Panc1 (cell line): Measurements from ENCODE around the gene IPO4. TPM values are rescaled to one million over a fixed set of nuclear protein-coding genes. Genes with fewer than 3 reads are reported as not detected.

Experiments used
- ATAC-seq: fragments of 200-7000 bp; cut with Tn5 transposase; 2 replicates; pipeline ENCODE4 v1.9.1; 2020; ENCODE audit warnings: mild to moderate bottlenecking, moderate library complexity
- BruUV-seq: library from RNA; stranded (reverse); fragments of 400-500 nt; replicated peaks from 2 replicates; lab custom pipeline; 2021; lab: Mats Ljungman, UMichigan
- CTCF ChIA-PET: fragments of 300-600 bp; sonication (Branson Sonifier 250); formaldehyde crosslinking; loops from one replicate; lab custom pipeline; 2022; ENCODE audit warnings: antibody characterized with exemption; lab: Charles Lee
- POLR2A ChIA-PET: fragments of 300-600 bp; sonication (Branson Sonifier 250); formaldehyde crosslinking; loops from one replicate; lab custom pipeline; 2022; ENCODE audit warnings: antibody characterized with exemption; lab: Charles Lee
- DNase-seq: peaks from one replicate; pipeline ENCODE4 v3.0.0-alpha.2; 2010; ENCODE audit warnings: low read depth, low spot score
- H3K27ac ChIP-seq: 2 replicates; pipeline ENCODE4 v1.5.1; 2011; ENCODE audit warnings: mild to moderate bottlenecking, low read length, inconsistent platforms
- H3K27me3 ChIP-seq: fragments of 200-500 bp; sonication (Bioruptor generic); 2 replicates; pipeline ENCODE4 v1.6.0; 2014; ENCODE audit warnings: low read length, inconsistent platforms; ENCODE audit not compliant: control insufficient read depth, insufficient read depth
- H3K36me3 ChIP-seq: fragments of 200-500 bp; sonication (Bioruptor generic); 2 replicates; pipeline ENCODE4 v1.5.1; 2014; ENCODE audit warnings: inconsistent platforms, mild to moderate bottlenecking, low read length, moderate library complexity; ENCODE audit not compliant: control insufficient read depth, insufficient read depth
- H3K4me1 ChIP-seq: 2 replicates; pipeline ENCODE4 v1.5.1; 2011; ENCODE audit warnings: inconsistent platforms, mild to moderate bottlenecking, low read length, moderate library complexity; ENCODE audit not compliant: control insufficient read depth, insufficient read depth
- H3K4me3 ChIP-seq, 2 experiments: 2 replicates each; pipeline ENCODE4 v1.5.1; 2011 to 2012; ENCODE audit warnings: low read depth in 2 of 2, low read length in 2 of 2, mild to moderate bottlenecking in 2 of 2, inconsistent platforms in 1 of 2, moderate library complexity in 1 of 2
- H3K9me3 ChIP-seq: fragments of 200-500 bp; sonication (Bioruptor generic); 2 replicates; pipeline ENCODE4 v1.5.1; 2014; ENCODE audit warnings: low read depth, mild to moderate bottlenecking, inconsistent platforms, low read length, moderate library complexity; ENCODE audit not compliant: control insufficient read depth, insufficient read depth
- CTCF ChIP-seq: fragments of 450-650 bp; IDR thresholded peaks from 2 replicates; pipeline ENCODE4 v1.5.1; 2017; ENCODE audit warnings: mild to moderate bottlenecking
- POLR2AphosphoS5 ChIP-seq: IDR thresholded peaks from 2 replicates; pipeline ENCODE4 v1.6.1; 2012; ENCODE audit warnings: mild to moderate bottlenecking, low read depth, low read length, moderate library complexity
- REST ChIP-seq, 2 experiments: IDR thresholded peaks; 2 replicates each; pipeline ENCODE4 v1.6.1; 2011 to 2012; ENCODE audit warnings: low read depth in 2 of 2, control low read depth in 1 of 2, low read length in 1 of 2, mild to moderate bottlenecking in 1 of 2, moderate library complexity in 1 of 2; ENCODE audit not compliant: insufficient read depth in 1 of 2
- SIN3A ChIP-seq: IDR thresholded peaks from 2 replicates; pipeline ENCODE4 v1.6.1; 2012; ENCODE audit warnings: low read depth, mild to moderate bottlenecking, low read length, moderate library complexity, borderline replicate concordance; ENCODE audit not compliant: insufficient read depth
- TCF7L2 ChIP-seq: IDR thresholded peaks from 2 replicates; pipeline ENCODE4 v1.6.1; 2011; ENCODE audit warnings: mild to moderate bottlenecking, low read depth, low read length, inconsistent platforms
- in situ Hi-C: cut with HindIII; loops from 2 replicates; pipeline ENCODE4 v1.10.0; 2016; ENCODE audit warnings: low sequenced_read_pairs, low pct_unique_long_range_greater_than_20kb
- intact Hi-C: fragments of 100-400 bp; cut with micrococcal nuclease; formaldehyde crosslinking; loops from one replicate; pipeline ENCODE4 v1.10.0; 2022; ENCODE audit not compliant: unreplicated experiment
- total RNA-seq: library from RNA; stranded (reverse); gene quantifications from one replicate; pipeline ENCODE4 v1.2.1, GENCODE V29; 2021; ENCODE audit not compliant: unreplicated experiment

IPO4 gene
- total RNA-seq, 1 experiment from 2014 or later, result 103 TPM

GRCh38 chr14:24150061-24150460 lies 38.6 kb downstream of the IPO4 start:
- Histone ChIP-seq H3K4me1 (peaks cover 6% of the 10 kb centered on the region; the same call in 1 of the 2 replicates), H3K4me3 (no peak overlapping the region), H3K27ac (no peak overlapping the region), H3K36me3 (peaks cover 6% of the 10 kb centered on the region), H3K27me3 (no peaks in the 10 kb centered on the region), H3K9me3 (no peaks in the 10 kb centered on the region)
- ChIA-PET POLR2A (no interaction called here), CTCF (interaction anchor here (0.9 kb wide), 1 partner anchor 59 kb away, joined by 3 read pairs; no protein-coding TSS in a partner anchor)
- in situ Hi-C loops, result no loop called here
- intact Hi-C loops, result no loop called here
- ATAC-seq (no peak), DNase-seq (no peak)
- TF ChIP-seq CTCF (no peak), TCF7L2 (no peak), SIN3A (no peak), REST (IDR thresholded peaks at IDR 0.05; ENCODE audit: insufficient read depth in 1 of 2, low read depth in 2 of 2, low read length in 1 of 2) (no peak), POLR2AphosphoS5 (no peak)
- no TSS peak for BruUV-seq

GRCh38 chr14:24149302-24149969 lies 39.2 kb downstream of the IPO4 start:
- Histone ChIP-seq H3K4me1 (peaks cover 6% of the 10 kb centered on the region; the same call in 1 of the 2 replicates), H3K36me3 (peaks cover 3% of the 10 kb centered on the region), H3K27me3 (no peaks in the 10 kb centered on the region), H3K27ac (no peak overlapping the region), H3K4me3 (no peak overlapping the region), H3K9me3 (no peaks in the 10 kb centered on the region)
- DNase-seq, result no peak
- BruUV-seq, result no TSS peak
- no peak for ATAC-seq
- ChIA-PET POLR2A (no interaction called here), CTCF (interaction anchor here (0.9 kb wide), 1 partner anchor 59 kb away, joined by 3 read pairs; no protein-coding TSS in a partner anchor)
- in situ Hi-C loops, result no loop called here
- TF ChIP-seq POLR2AphosphoS5, result no peak
- TF ChIP-seq REST (IDR thresholded peaks at IDR 0.05; ENCODE audit: insufficient read depth in 1 of 2, low read depth in 2 of 2, low read length in 1 of 2), result no peak
- intact Hi-C loops, result no loop called here
